ENCODE results near the gene CPEB4. TPM values are rescaled to one million over a fixed set of nuclear protein-coding genes. Genes with fewer than 3 reads are reported as not detected.

CPEB4 gene
- total RNA-seq (100 to 1,000 TPM in 3 of 4 donors, 10 to 100 TPM in 1; 95.0 to 262 (median 225) TPM), polyA plus RNA-seq (10 to 100 TPM; 30.4 to 86.4 (median 33.1) TPM)
- long read RNA-seq, donor 1, transcript CPEB4-208 (8 exons, 2,607 nt): major isoform, 9 of 41 reads
- long read RNA-seq, donor 1, partial matches to known transcripts: 9 of 41 reads
- long read RNA-seq, donor 1, other reads (novel, unspliced or antisense): 23 of 41 reads
- long read RNA-seq, donor 2, transcript CPEB4-208 (8 exons, 2,607 nt): major isoform, 31 of 108 reads
- long read RNA-seq, donor 2, partial matches to known transcripts: 25 of 108 reads
- long read RNA-seq, donor 2, other reads (novel, unspliced or antisense): 49 of 108 reads

- intact Hi-C loops (cut with DNase I): loop anchor here (2.0 to 5.0 kb wide), 6 partner anchors 29 to 271 kb away; partner anchors contain the start of gene BOD1 (in 2 of the 2)
- Histone ChIP-seq H3K36me3 (ENCODE audit: insufficient read depth in 1 of 2, low read depth in 1 of 2) (no peaks in the 10 kb centered on the region), H3K4me3 (peak within 1 kb of the TSS; percentile 86), H3K27ac (peak within 1 kb of the TSS; percentile 94), H3K27me3 (ENCODE audit: insufficient read depth in 3 of 3, low read length in 2 of 3) (no peaks in the 10 kb centered on the region), H3K9me3 (no peaks in the 10 kb centered on the region), H3K4me1 (peaks cover 5% of the 10 kb centered on the region)
- peak; percentile 89 to 94 (median 93) for ATAC-seq
- peak; percentile 98 to 99 for DNase-seq
- WGBS, 3 donors: 3 to 4% (median 3%) methylated on average over 53 to 55 of the region's 55 CpGs
- no peak for TF ChIP-seq CTCF (IDR thresholded peaks at IDR 0.05)
Observed at GRCh38 chr5:173887610-173888472, at the start of gene CPEB4. CPEB4 (plus strand) TSS chr5:173888349; CDS start chr5:173889734, 1,385 bp downstream.

- H3K27me3 ChIP-seq (ENCODE audit: insufficient read depth in 3 of 3, low read length in 2 of 3): no peaks in the 10 kb centered on the region
- peak in 3 of 4 donors; percentile 34 to 52 (median 35) for ATAC-seq
- intact Hi-C loops (cut with DNase I): loop anchor here in 1 of 2 donors (5.0 kb wide), 2 partner anchors 72 to 133 kb away; no protein-coding TSS in a partner anchor
- no peaks in the 10 kb centered on the region for H3K9me3 ChIP-seq
- H3K4me1 ChIP-seq: peaks cover 21% of the 10 kb centered on the region
- no peak for DNase-seq
- H3K27ac ChIP-seq: no peak overlapping the region
- H3K4me3 ChIP-seq: no peak overlapping the region
- 63 to 75% (median 64%) methylated on average over 5 of the region's 5 CpGs for WGBS, 3 donors
- H3K36me3 ChIP-seq (ENCODE audit: insufficient read depth in 1 of 2, low read depth in 1 of 2): no peaks in the 10 kb centered on the region
- TF ChIP-seq CTCF (IDR thresholded peaks at IDR 0.05): no peak
Observed at GRCh38 chr5:173839117-173839713, 48.9 kb upstream of the CPEB4 start.

GRCh38 chr5:173840111-173840983 lies 47.8 kb upstream of the CPEB4 start:
- peak in 2 of 4 donors; percentile 37 to 44 for ATAC-seq
- no peak overlapping the region for H3K27ac ChIP-seq
- intact Hi-C loops (cut with DNase I): loop anchor here in 1 of 2 donors (5.0 kb wide), 1 partner anchor 37 kb away; no protein-coding TSS in a partner anchor
- no peak for DNase-seq
- TF ChIP-seq CTCF (IDR thresholded peaks at IDR 0.05): no peak
- peaks cover 10% of the 10 kb centered on the region for H3K4me1 ChIP-seq
- no peaks in the 10 kb centered on the region for H3K36me3 ChIP-seq (ENCODE audit: insufficient read depth in 1 of 2, low read depth in 1 of 2)
- H3K4me3 ChIP-seq: no peak overlapping the region
- H3K9me3 ChIP-seq: no peaks in the 10 kb centered on the region
- no peaks in the 10 kb centered on the region for H3K27me3 ChIP-seq (ENCODE audit: insufficient read depth in 3 of 3, low read length in 2 of 3)
- 50 to 74% (median 66%) methylated on average over 6 of the region's 6 CpGs for WGBS, 3 donors

- Histone ChIP-seq H3K27me3 (ENCODE audit: insufficient read depth in 3 of 3, low read length in 2 of 3) (no peaks in the 10 kb centered on the region), H3K9me3 (no peaks in the 10 kb centered on the region), H3K4me3 (no peak overlapping the region), H3K27ac (no peak overlapping the region), H3K36me3 (ENCODE audit: insufficient read depth in 1 of 2, low read depth in 1 of 2) (no peaks in the 10 kb centered on the region), H3K4me1 (peaks cover 9% of the 10 kb centered on the region)
- 84 to 92% (median 90%) methylated on average over 3 of the region's 3 CpGs for whole genome bisulfite sequencing, 3 donors
- no peak for TF ChIP-seq CTCF (IDR thresholded peaks at IDR 0.05)
- intact Hi-C loops (cut with DNase I): loop anchor here in 1 of 2 donors (5.0 kb wide), 1 partner anchor 36 kb away; no protein-coding TSS in a partner anchor
- ATAC-seq (no peak), DNase-seq (no peak)
Observed at GRCh38 chr5:173841710-173842109, 46.4 kb upstream of the CPEB4 start.

Data from psoas muscle (tissue), 8 donors.